ENCODE measurements around the gene SMCHD1.

SMCHD1 gene

DNA sequence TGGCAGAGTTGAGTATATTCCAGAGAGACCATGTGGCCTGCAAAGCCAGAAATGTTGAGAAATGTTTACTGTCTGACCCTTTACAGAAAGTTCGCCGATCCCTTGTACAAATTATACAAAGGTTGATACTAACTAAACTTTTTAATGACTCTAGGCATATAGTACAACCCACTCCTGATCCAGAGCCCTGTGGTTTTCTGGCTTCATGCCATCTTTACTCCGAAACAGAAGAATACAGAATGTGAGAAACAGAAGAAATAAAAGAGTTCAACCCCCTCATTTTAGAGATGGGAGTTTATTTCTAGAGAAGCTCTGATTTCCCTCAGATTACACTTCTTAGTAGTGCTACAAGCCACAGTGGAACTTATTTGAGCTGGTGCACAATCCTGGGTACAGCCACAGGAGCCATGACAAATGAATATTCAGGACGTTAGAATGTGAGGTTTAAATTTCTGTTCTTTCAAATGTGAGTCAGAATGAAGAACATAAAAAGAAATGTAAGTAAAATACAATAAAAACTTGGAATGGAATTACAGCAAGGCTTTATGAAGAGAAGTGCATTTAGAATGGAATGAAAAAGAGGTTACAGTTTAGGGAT is 38.0 kb upstream of the SMCHD1 start:
- Histone ChIP-seq H3K27me3 (replicated peaks) (no peaks in the 10 kb centered on the region), H3K27ac (no peak overlapping the region), H3K36me3 (replicated peaks) (no peaks in the 10 kb centered on the region), H3K4me3 (ENCODE audit: low read depth, low read length) (no peak overlapping the region)
- TF ChIP-seq CTCF (IDR thresholded peaks at IDR 0.05; ENCODE audit: low read depth, low read length, missing control alignments): no peak
- in situ Hi-C loops (cut with HindIII; ENCODE audit: low pct_ligation_motif_present, low sequenced_read_pairs): no loop called here
- no peak for DNase-seq

- in situ Hi-C loops (cut with HindIII; ENCODE audit: low pct_ligation_motif_present, low sequenced_read_pairs): no loop called here
- no peak for TF ChIP-seq CTCF (IDR thresholded peaks at IDR 0.05; ENCODE audit: low read depth, low read length, missing control alignments)
- Histone ChIP-seq H3K27me3 (replicated peaks) (no peaks in the 10 kb centered on the region), H3K36me3 (replicated peaks) (no peaks in the 10 kb centered on the region), H3K4me3 (ENCODE audit: low read depth, low read length) (no peak overlapping the region), H3K27ac (no peak overlapping the region)
- DNase-seq: no peak
Observed at GRCh38 chr18:2618009-2618408, 37.5 kb upstream of the SMCHD1 start.

DNA sequence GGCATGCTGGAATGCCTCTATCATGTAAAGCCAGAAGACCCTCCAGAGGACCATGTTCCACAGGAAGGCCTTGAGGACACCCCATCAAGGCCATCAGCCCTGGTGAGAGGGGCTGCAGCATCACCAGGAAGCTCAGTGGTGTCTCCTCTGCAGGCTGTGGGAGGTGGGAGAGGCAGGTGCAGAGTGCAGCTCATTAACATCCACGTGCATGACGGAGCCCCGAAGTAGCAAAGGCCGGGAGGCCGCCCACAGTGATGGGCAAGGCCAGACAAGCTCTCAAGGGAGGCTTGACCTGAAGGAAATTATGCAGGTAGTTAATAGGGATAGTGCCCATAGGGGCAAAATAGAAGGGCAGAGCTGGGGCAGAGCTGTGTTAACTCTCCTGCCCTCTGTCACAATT is 30.3 kb upstream of the SMCHD1 start:
- no peak for DNase-seq
- Histone ChIP-seq H3K27me3 (replicated peaks) (no peaks in the 10 kb centered on the region), H3K4me3 (ENCODE audit: low read depth, low read length) (no peak overlapping the region), H3K36me3 (replicated peaks) (no peaks in the 10 kb centered on the region), H3K27ac (no peak overlapping the region)
- TF ChIP-seq CTCF (IDR thresholded peaks at IDR 0.05; ENCODE audit: low read depth, low read length, missing control alignments): no peak
- in situ Hi-C loops (cut with HindIII; ENCODE audit: low pct_ligation_motif_present, low sequenced_read_pairs): no loop called here

DNA sequence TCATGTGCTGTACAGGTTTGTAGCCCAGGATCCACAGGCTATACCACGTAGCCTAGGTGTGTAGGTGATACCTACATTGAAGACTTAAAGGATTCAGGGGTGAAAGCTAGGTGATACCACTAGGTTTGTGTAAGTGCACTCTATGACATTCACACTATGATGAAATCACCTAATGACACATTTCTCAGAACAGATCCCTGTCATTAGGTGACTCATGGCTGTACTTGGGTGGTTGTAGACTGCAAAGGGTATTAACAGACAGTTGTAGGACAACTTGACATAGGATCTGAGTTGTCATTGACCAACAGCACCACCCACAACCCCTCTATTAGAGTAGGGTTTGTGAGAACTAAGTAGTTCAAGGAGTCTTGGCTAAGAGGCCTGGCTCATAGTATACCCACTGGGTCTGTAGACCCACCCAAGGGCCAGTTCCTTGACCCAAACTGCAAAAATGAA is 27.7 kb upstream of the SMCHD1 start:
- Histone ChIP-seq H3K27ac (no peak overlapping the region), H3K36me3 (replicated peaks) (no peaks in the 10 kb centered on the region), H3K27me3 (replicated peaks) (no peaks in the 10 kb centered on the region), H3K4me3 (ENCODE audit: low read depth, low read length) (no peak overlapping the region)
- in situ Hi-C loops (cut with HindIII; ENCODE audit: low pct_ligation_motif_present, low sequenced_read_pairs): no loop called here
- no peak for DNase-seq
- no peak for TF ChIP-seq CTCF (IDR thresholded peaks at IDR 0.05; ENCODE audit: low read depth, low read length, missing control alignments)

DNA sequence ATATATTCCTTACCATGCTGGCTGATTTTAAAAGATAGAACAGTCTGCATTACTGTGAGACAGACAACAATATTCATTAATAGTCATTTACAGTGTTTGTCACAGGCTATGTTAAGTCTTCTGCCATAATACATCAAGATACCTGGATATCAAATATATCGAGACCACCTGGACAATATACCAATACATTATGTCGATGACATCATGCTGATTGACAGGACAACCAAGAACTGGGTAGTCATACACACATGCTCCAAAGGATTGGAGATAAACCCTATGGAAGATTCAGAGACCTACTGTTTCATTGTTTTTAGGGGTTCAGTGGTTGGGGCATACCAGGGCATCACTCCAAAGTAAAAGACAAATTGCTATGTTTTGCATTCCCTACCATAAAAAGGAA is 26.5 kb upstream of the SMCHD1 start:
- no peak for DNase-seq
- TF ChIP-seq CTCF (IDR thresholded peaks at IDR 0.05; ENCODE audit: low read depth, low read length, missing control alignments): no peak
- no peaks in the 10 kb centered on the region for H3K27me3 ChIP-seq (replicated peaks)
- no peak overlapping the region for H3K4me3 ChIP-seq (ENCODE audit: low read depth, low read length)
- H3K27ac ChIP-seq: no peak overlapping the region
- in situ Hi-C loops (cut with HindIII; ENCODE audit: low pct_ligation_motif_present, low sequenced_read_pairs): no loop called here
- no peaks in the 10 kb centered on the region for H3K36me3 ChIP-seq (replicated peaks)

GRCh38 chr18:2635586-2635985 is 19.9 kb upstream of the SMCHD1 start:
- no peak for TF ChIP-seq CTCF (IDR thresholded peaks at IDR 0.05; ENCODE audit: low read depth, low read length, missing control alignments)
- Histone ChIP-seq H3K27ac (no peak overlapping the region), H3K4me3 (ENCODE audit: low read depth, low read length) (no peak overlapping the region), H3K36me3 (replicated peaks) (no peaks in the 10 kb centered on the region), H3K27me3 (replicated peaks) (no peaks in the 10 kb centered on the region)
- in situ Hi-C loops (cut with HindIII; ENCODE audit: low pct_ligation_motif_present, low sequenced_read_pairs): no loop called here
- DNase-seq: no peak
